ENCODE measurements around the gene SPNS1.

DNA sequence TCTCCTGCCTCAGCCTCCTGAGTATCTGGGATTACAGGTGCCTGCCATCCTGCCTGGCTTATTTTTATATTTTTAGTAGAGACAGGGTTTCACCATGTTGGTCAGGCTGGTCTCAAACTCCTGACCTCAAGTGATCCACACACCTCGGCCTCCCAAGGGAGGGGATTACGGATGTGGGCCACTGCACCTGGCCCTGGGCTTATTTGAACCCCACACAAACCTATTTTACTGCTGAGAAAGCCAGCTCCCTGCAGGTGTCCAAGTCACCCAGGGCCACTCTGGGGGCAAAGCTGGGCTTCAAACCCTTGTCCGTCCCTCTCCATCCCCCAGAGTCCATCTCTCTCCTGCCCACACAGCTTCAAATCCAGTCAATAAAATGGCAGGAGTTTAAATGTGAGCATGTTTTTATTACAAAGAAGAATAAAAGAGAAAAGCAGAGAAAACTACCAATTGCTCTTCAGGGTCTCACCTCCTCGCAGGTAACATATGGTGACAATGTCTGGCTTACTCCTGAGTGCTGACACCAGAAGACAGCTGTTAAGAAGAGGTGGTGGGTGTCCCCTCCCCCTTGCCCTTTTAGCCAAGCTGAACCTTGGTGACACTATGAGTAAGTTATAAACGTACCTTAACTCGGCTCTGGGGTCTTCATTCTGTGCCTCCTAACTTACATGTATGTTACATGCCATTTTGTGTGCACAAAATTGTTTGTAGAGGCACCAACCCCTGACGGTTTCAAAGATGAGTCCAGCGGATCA, 55.7 kb downstream of the SPNS1 start:
- TF ChIP-seq, protein P1, sequence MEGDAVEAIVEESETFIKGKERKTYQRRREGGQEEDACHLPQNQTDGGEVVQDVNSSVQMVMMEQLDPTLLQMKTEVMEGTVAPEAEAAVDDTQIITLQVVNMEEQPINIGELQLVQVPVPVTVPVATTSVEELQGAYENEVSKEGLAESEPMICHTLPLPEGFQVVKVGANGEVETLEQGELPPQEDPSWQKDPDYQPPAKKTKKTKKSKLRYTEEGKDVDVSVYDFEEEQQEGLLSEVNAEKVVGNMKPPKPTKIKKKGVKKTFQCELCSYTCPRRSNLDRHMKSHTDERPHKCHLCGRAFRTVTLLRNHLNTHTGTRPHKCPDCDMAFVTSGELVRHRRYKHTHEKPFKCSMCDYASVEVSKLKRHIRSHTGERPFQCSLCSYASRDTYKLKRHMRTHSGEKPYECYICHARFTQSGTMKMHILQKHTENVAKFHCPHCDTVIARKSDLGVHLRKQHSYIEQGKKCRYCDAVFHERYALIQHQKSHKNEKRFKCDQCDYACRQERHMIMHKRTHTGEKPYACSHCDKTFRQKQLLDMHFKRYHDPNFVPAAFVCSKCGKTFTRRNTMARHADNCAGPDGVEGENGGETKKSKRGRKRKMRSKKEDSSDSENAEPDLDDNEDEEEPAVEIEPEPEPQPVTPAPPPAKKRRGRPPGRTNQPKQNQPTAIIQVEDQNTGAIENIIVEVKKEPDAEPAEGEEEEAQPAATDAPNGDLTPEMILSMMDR (IDR thresholded peaks at IDR 0.05; ENCODE audit: poor library complexity): no peak
- no peak for TF ChIP-seq EZH2phosphoT487 (IDR thresholded peaks at IDR 0.05; ENCODE audit: low read depth, severe bottlenecking, unreplicated experiment)
- TF ChIP-seq EZH2 (IDR thresholded peaks at IDR 0.05; ENCODE audit: borderline replicate concordance): no peak

All from hepatocyte (in vitro differentiated cells).